HCT116 (cell line): ENCODE data around the gene OSTF1. TPM values are rescaled to one million over a fixed set of nuclear protein-coding genes. Genes with fewer than 3 reads are reported as not detected.

Source experiments
- ATAC-seq: fragments of 200-7000 bp; cut with Tn5 transposase; 2 replicates; pipeline ENCODE4 v1.9.1; 2020; ENCODE audit warnings: mild to moderate bottlenecking, moderate library complexity
- BruUV-seq: library from RNA; stranded (reverse); fragments of 400-500 nt; replicated peaks from 2 replicates; lab custom pipeline; 2021; lab: Mats Ljungman, UMichigan
- CTCF ChIA-PET: fragments of 300-600 bp; sonication (Branson Sonifier 250); formaldehyde crosslinking; loops from one replicate; lab custom pipeline; 2021; ENCODE audit warnings: antibody characterized with exemption; lab: Charles Lee
- POLR2A ChIA-PET: fragments of 300-600, 350-600 bp; sonication (Branson Sonifier 250); formaldehyde crosslinking; loops from one replicate; lab custom pipeline; 2021; ENCODE audit warnings: antibody characterized with exemption; lab: Charles Lee
- RAD21 ChIA-PET, 2 experiments: fragments of 300-600 bp; sonication (Branson Sonifier 250); formaldehyde crosslinking; loops; one replicate each; lab custom pipeline; 2023; ENCODE audit warnings: low total read pairs in 2 of 2; ENCODE audit not compliant: uncharacterized antibody in 2 of 2, unreplicated experiment in 2 of 2, low non-redundant PET in 1 of 2; lab: Charles Lee
- DNase-seq: peaks from one replicate; pipeline ENCODE4 v3.0.0-alpha.2; 2010; ENCODE audit warnings: low read depth, low spot score
- H2AFZ ChIP-seq: fragments of 200-600 bp; shearing (Covaris generic), sonication (generic); 2 replicates; pipeline ENCODE4 v1.6.1; 2017; ENCODE audit warnings: low read depth, mixed run types, mixed read lengths, antibody characterized with exemption, low read length; ENCODE audit not compliant: poor library complexity, severe bottlenecking
- H3K27ac ChIP-seq: 2 replicates; pipeline ENCODE4 v1.5.1; 2012; ENCODE audit warnings: low read depth, low read length
- H3K27me3 ChIP-seq: fragments of 200-600 bp; sonication (generic); 2 replicates; pipeline ENCODE4 v1.6.1; 2016; ENCODE audit warnings: mixed run types, low read length, mixed read lengths; ENCODE audit not compliant: insufficient read depth
- H3K36me3 ChIP-seq, 2 experiments: fragments of 200-500 bp in 1 of 2; fragments of 200-600 bp in 1 of 2; sonication (Bioruptor generic) in 1 of 2; sonication (generic) in 1 of 2; 2 replicates each; pipeline versions ENCODE4 v1.5.1 to v1.6.1; 2014 to 2016; ENCODE audit warnings: low read length in 2 of 2, inconsistent platforms in 1 of 2, mixed read lengths in 1 of 2, mixed run types in 1 of 2; ENCODE audit not compliant: insufficient read depth in 2 of 2, control insufficient read depth in 1 of 2
- H3K4me1 ChIP-seq, 2 experiments: fragments of 200-600 bp in 1 of 2; sonication (generic) in 1 of 2; 2 replicates each; pipeline versions ENCODE4 v1.5.1 to v1.6.1; 2012 to 2017; ENCODE audit warnings: low read length in 2 of 2, inconsistent platforms in 1 of 2, mild to moderate bottlenecking in 1 of 2, mixed read lengths in 1 of 2, mixed run types in 1 of 2, moderate library complexity in 1 of 2; ENCODE audit not compliant: insufficient read depth in 2 of 2, control insufficient read depth in 1 of 2
- H3K4me2 ChIP-seq: fragments of 200-600 bp; sonication (generic); 2 replicates; pipeline ENCODE4 v1.6.1; 2017; ENCODE audit warnings: mixed run types, low read length, mixed read lengths
- H3K4me3 ChIP-seq, 2 experiments: fragments of 200-600 bp in 1 of 2; sonication (generic) in 1 of 2; replicated peaks in 1 of 2; 2 replicates each; pipeline ENCODE4 v1.5.1; 2011 to 2016; ENCODE audit warnings: low read length in 2 of 2, control low read depth in 1 of 2, low read depth in 1 of 2, mild to moderate bottlenecking in 1 of 2, mixed read lengths in 1 of 2, mixed run types in 1 of 2
- H3K79me2 ChIP-seq: fragments of 200-600 bp; sonication (generic); 2 replicates; pipeline ENCODE4 v1.6.1; 2017; ENCODE audit warnings: mild to moderate bottlenecking, mixed run types, low read length, moderate library complexity, mixed read lengths; ENCODE audit not compliant: insufficient read depth
- H3K9ac ChIP-seq: fragments of 200-600 bp; sonication (generic); 2 replicates; pipeline ENCODE4 v1.6.1; 2016; ENCODE audit warnings: low read length, mixed read lengths
- H3K9me2 ChIP-seq: fragments of 200-600 bp; sonication (generic), shearing (Covaris generic); 2 replicates; pipeline ENCODE4 v1.6.1; 2017; ENCODE audit warnings: mixed run types, mild to moderate bottlenecking, moderate library complexity; ENCODE audit not compliant: insufficient read depth
- H3K9me3 ChIP-seq, 2 experiments: fragments of 200-500 bp in 1 of 2; fragments of 200-600 bp in 1 of 2; sonication (Bioruptor generic) in 1 of 2; sonication (generic) in 1 of 2; 2 replicates each; pipeline ENCODE4 v1.6.1; 2014 to 2017; ENCODE audit warnings: low read length in 2 of 2, mixed read lengths in 2 of 2, inconsistent platforms in 1 of 2, low read depth in 1 of 2, mild to moderate bottlenecking in 1 of 2, mixed run types in 1 of 2, moderate library complexity in 1 of 2; ENCODE audit not compliant: control insufficient read depth in 1 of 2, insufficient read depth in 1 of 2
- H4K20me1 ChIP-seq: fragments of 200-600 bp; sonication (generic), shearing (Covaris generic); 2 replicates; pipeline ENCODE4 v1.6.1; 2017; ENCODE audit warnings: mixed run types, mild to moderate bottlenecking, moderate library complexity; ENCODE audit not compliant: insufficient read depth
- ATF3 ChIP-seq: IDR thresholded peaks from 2 replicates; pipeline ENCODE4 v1.6.1; 2012
- CBX3 ChIP-seq: IDR thresholded peaks from 2 replicates; pipeline ENCODE4 v1.6.1; 2012; ENCODE audit warnings: low read depth
- CEBPB ChIP-seq: IDR thresholded peaks from 2 replicates; pipeline ENCODE4 v1.6.1; 2012; ENCODE audit warnings: low read depth
- CTCF ChIP-seq, 3 experiments: fragments of 200-600 bp in 1 of 3; sonication (generic) in 1 of 3; IDR thresholded peaks in 2 of 3; conservative IDR thresholded peaks in 1 of 3; 2 replicates each; pipeline ENCODE4 v1.5.1; 2012 to 2017; ENCODE audit warnings: low read depth in 2 of 3, low read length in 2 of 3, antibody characterized with exemption in 1 of 3, borderline replicate concordance in 1 of 3, control low read depth in 1 of 3, mild to moderate bottlenecking in 1 of 3, mixed read lengths in 1 of 3, mixed run types in 1 of 3, moderate library complexity in 1 of 3; ENCODE audit not compliant: insufficient read depth in 1 of 3
- EGR1 ChIP-seq: IDR thresholded peaks from 2 replicates; pipeline ENCODE4 v1.6.1; 2012; ENCODE audit warnings: low read depth
- ELF1 ChIP-seq: IDR thresholded peaks from 2 replicates; pipeline ENCODE4 v1.6.1; 2012; ENCODE audit warnings: low read depth, borderline replicate concordance
- EZH2 ChIP-seq: fragments of 200-600 bp; sonication (generic); IDR thresholded peaks from 2 replicates; pipeline ENCODE4 v1.6.1; 2017; ENCODE audit warnings: antibody characterized with exemption, mixed run types
- MAX ChIP-seq: IDR thresholded peaks from 2 replicates; pipeline ENCODE4 v1.6.1; 2012
- RAD21 ChIP-seq: IDR thresholded peaks from 2 replicates; pipeline ENCODE4 v1.6.1; 2012; ENCODE audit warnings: low read depth, mild to moderate bottlenecking
- SIN3A ChIP-seq: IDR thresholded peaks from 2 replicates; pipeline ENCODE4 v1.6.1; 2012; ENCODE audit warnings: low read depth
- ZBTB33 ChIP-seq: IDR thresholded peaks from 2 replicates; pipeline ENCODE4 v1.6.1; 2011; ENCODE audit warnings: mild to moderate bottlenecking, low read length, moderate library complexity; ENCODE audit not compliant: insufficient replicate concordance; ENCODE audit errors: extremely low read depth
- ZFX ChIP-seq: fragments of 450-650 bp; IDR thresholded peaks from 2 replicates; pipeline ENCODE4 v1.6.1; 2017
- ZNF274 ChIP-seq: fragments of 200-500 bp; sonication (Bioruptor generic); IDR thresholded peaks from 2 replicates; pipeline ENCODE4 v1.6.1; 2014; ENCODE audit warnings: mild to moderate bottlenecking, low read depth, low read length, inconsistent platforms
- intact Hi-C: fragments of 100-400 bp; cut with micrococcal nuclease; formaldehyde crosslinking; loops from 2 replicates; pipeline ENCODE4 v1.10.0; 2022
- total RNA-seq: library from RNA; stranded (reverse); gene quantifications from one replicate; pipeline ENCODE4 v1.2.1, GENCODE V29; 2021; ENCODE audit not compliant: unreplicated experiment

The OSTF1 gene
- total RNA-seq, 1 experiment from 2014 or later: 20.7 TPM

GRCh38 chr9:75156858-75157257 lies 68.5 kb downstream of the OSTF1 start:
- Histone ChIP-seq H3K9me2 (no peaks in the 10 kb centered on the region), H3K4me2 (no peak overlapping the region), H3K27ac (no peak overlapping the region), H3K36me3 (no peaks in the 10 kb centered on the region), H3K79me2 (no peaks in the 10 kb centered on the region), H3K4me3 (no peak overlapping the region), H4K20me1 (no peaks in the 10 kb centered on the region), H3K9ac (no peak overlapping the region), H3K27me3 (no peaks in the 10 kb centered on the region), H3K4me1 (no peaks in the 10 kb centered on the region), H3K9me3 (no peaks in the 10 kb centered on the region), H2AFZ (no peak overlapping the region)
- no peak for TF ChIP-seq MAX
- no peak for TF ChIP-seq ZBTB33
- TF ChIP-seq EZH2: no peak
- no peak for TF ChIP-seq CTCF (IDR thresholded peaks at IDR 0.05 in 2 of 3, conservative IDR thresholded peaks at IDR 0.05 in 1 of 3; ENCODE audit: borderline replicate concordance in 1 of 3, insufficient read depth in 1 of 3, low read depth in 2 of 3, low read length in 2 of 3)
- no peak for TF ChIP-seq ZFX
- TF ChIP-seq CBX3: no peak
- no peak for TF ChIP-seq RAD21
- no peak for TF ChIP-seq SIN3A
- no peak for TF ChIP-seq ELF1
- no peak for TF ChIP-seq ZNF274
- no peak for TF ChIP-seq ATF3
- TF ChIP-seq EGR1: no peak
- no peak for TF ChIP-seq CEBPB
- ChIA-PET POLR2A (no interaction called here), RAD21 (no interaction called here), CTCF (no interaction called here)
- no peak for ATAC-seq
- intact Hi-C loops: no loop called here
- no peak for DNase-seq
- BruUV-seq: no TSS peak
